Measurements from ENCODE around the gene TMEM164.
"Not testable (repeated sequence)": the region's sequence is repeated elsewhere in the genome, so short reads cannot be mapped to it uniquely, and the experiment has no call there.

Gene TMEM164

GRCh38 chrX:110138557-110138956, 135.6 kb downstream of the TMEM164 start:
- no peak for DNase-seq

- DNase-seq: no peak
Observed at GRCh38 chrX:110139172-110139571, 136.3 kb downstream of the TMEM164 start.

GRCh38 chrX:110142096-110142495, 139.2 kb downstream of the TMEM164 start:
- DNase-seq: no peak

GRCh38 chrX:110143454-110144210, 140.7 kb downstream of the TMEM164 start:
- DNase-seq: no peak

- no peak for DNase-seq
Observed at GRCh38 chrX:110145311-110145710, 142.4 kb downstream of the TMEM164 start.

GRCh38 chrX:110145854-110146253, 142.9 kb downstream of the TMEM164 start:
- no peak for DNase-seq

- DNase-seq: peak; percentile 52
Observed at GRCh38 chrX:110146521-110146920, 143.6 kb downstream of the TMEM164 start.

GRCh38 chrX:110153244-110153643, 150.3 kb downstream of the TMEM164 start:
- DNase-seq: no peak

GRCh38 chrX:110153896-110154295, 151.0 kb downstream of the TMEM164 start:
- DNase-seq: no peak

GRCh38 chrX:110154328-110154727, 151.4 kb downstream of the TMEM164 start:
- not testable (repeated sequence) for DNase-seq

GRCh38 chrX:110155759-110156158, 152.8 kb downstream of the TMEM164 start:
- DNase-seq: no peak

- no peak for DNase-seq
Observed at GRCh38 chrX:110156167-110156754, 153.3 kb downstream of the TMEM164 start.

- DNase-seq: no peak
Observed at GRCh38 chrX:110157444-110157843, 154.5 kb downstream of the TMEM164 start.

GRCh38 chrX:110159235-110159634, 156.3 kb downstream of the TMEM164 start:
- DNase-seq: no peak

GRCh38 chrX:110159865-110160264, 157.0 kb downstream of the TMEM164 start:
- DNase-seq: no peak

- no peak for DNase-seq
Observed at GRCh38 chrX:110161361-110161686, 158.4 kb downstream of the TMEM164 start.

GRCh38 chrX:110162131-110162530, 159.2 kb downstream of the TMEM164 start:
- DNase-seq: no peak

- no peak for DNase-seq
Observed at GRCh38 chrX:110162867-110163266, 160.0 kb downstream of the TMEM164 start.

GRCh38 chrX:110163488-110163887, 160.6 kb downstream of the TMEM164 start:
- DNase-seq: no peak

- DNase-seq: no peak
Observed at GRCh38 chrX:110167952-110168451, 165.1 kb downstream of the TMEM164 start.

- DNase-seq: no peak
Observed at GRCh38 chrX:110168585-110168984, 165.7 kb downstream of the TMEM164 start.

- no peak for DNase-seq
Observed at GRCh38 chrX:110170029-110170428, 167.1 kb downstream of the TMEM164 start.

GRCh38 chrX:110171442-110171841, 168.5 kb downstream of the TMEM164 start:
- no peak for DNase-seq

- no peak for DNase-seq
Observed at GRCh38 chrX:110172215-110172614, 169.3 kb downstream of the TMEM164 start.
